Measurements from ENCODE around the gene ERC1. TPM values are rescaled to one million over a fixed set of nuclear protein-coding genes. Genes with fewer than 3 reads are reported as not detected.

The ERC1 gene
- polyA plus RNA-seq, 2 of the 4 experiments (the other 2 are of a cell fraction), result 14.2 to 20.9 TPM

GRCh38 chr12:1445807-1446206 lies 454.8 kb downstream of the ERC1 start:
- Histone ChIP-seq H3K27ac (no peak overlapping the region), H3K4me2 (no peak overlapping the region), H3K4me3 (no peak overlapping the region), H3K4me1 (no peaks in the 10 kb centered on the region), H3K9me3 (no peaks in the 10 kb centered on the region)
- no peak for DNase-seq (ENCODE audit: low read depth in 1 of 2, low spot score in 1 of 2)
- no peak for ATAC-seq
- POLR2A ChIA-PET, result no interaction called here
- CTCF ChIA-PET, result interaction anchor here (1.2 kb wide), 1 partner anchor 38 kb away, joined by 3 read pairs; no protein-coding TSS in a partner anchor
- WGBS (ENCODE audit: missing lambda C conversion rate), result 60% methylated on average over 3 of the region's 3 CpGs
- FAIRE-seq, result no peak
- no peak for TF ChIP-seq FOSB (CRISPR knock-in tag; IDR thresholded peaks at IDR 0.05)
- TF ChIP-seq HMGXB4 (CRISPR knock-in tag; IDR thresholded peaks at IDR 0.05; ENCODE audit: borderline replicate concordance), result no peak
- no peak for TF ChIP-seq BHLHE40 (IDR thresholded peaks at IDR 0.05; ENCODE audit: low read depth, low read length)

GRCh38 chr12:1448336-1448735 lies 457.3 kb downstream of the ERC1 start:
- Histone ChIP-seq H3K4me2 (no peak overlapping the region), H3K27ac (no peak overlapping the region), H3K9me3 (no peaks in the 10 kb centered on the region), H3K4me1 (no peaks in the 10 kb centered on the region), H3K4me3 (no peak overlapping the region)
- TF ChIP-seq BHLHE40 (IDR thresholded peaks at IDR 0.05; ENCODE audit: low read depth, low read length) (no peak), NPAS2 (CRISPR knock-in tag; IDR thresholded peaks at IDR 0.05; ENCODE audit: borderline replicate concordance) (no peak), ZC3H11A (IDR thresholded peaks at IDR 0.05) (no peak), FOSL2 (IDR thresholded peaks at IDR 0.05) (no peak), FOSL2 (CRISPR knock-in tag; IDR thresholded peaks at IDR 0.05) (no peak), E2F6 (IDR thresholded peaks at IDR 0.05; ENCODE audit: borderline replicate concordance, low read depth) (no peak), NR3C1 (IDR thresholded peaks at IDR 0.05) (no peak), PHF8 (IDR thresholded peaks at IDR 0.05; ENCODE audit: borderline replicate concordance, low read depth) (no peak), MAZ (IDR thresholded peaks at IDR 0.05; ENCODE audit: borderline replicate concordance, low read depth, low read length) (no peak)
- CTCF ChIA-PET, result interaction anchor here (1.0 to 1.4 kb wide), 2 partner anchors 12 to 330 kb away, joined by 4 read pairs; no protein-coding TSS in a partner anchor
- POLR2A ChIA-PET, result no interaction called here
- ATAC-seq (no peak), DNase-seq (ENCODE audit: low read depth in 1 of 2, low spot score in 1 of 2) (no peak), FAIRE-seq (peak; percentile 39)
- WGBS (ENCODE audit: missing lambda C conversion rate), result 88% methylated on average over 4 of the region's 4 CpGs

- ChIA-PET POLR2A (no interaction called here), CTCF (interaction anchor here (0.7 to 1.5 kb wide), 3 partner anchors 10 to 129 kb away, joined by 3 to 4 read pairs (median 3); no protein-coding TSS in a partner anchor)
- H3K4me3 ChIP-seq, result no peak overlapping the region
- TF ChIP-seq TP53 (CRISPR knock-in tag; IDR thresholded peaks at IDR 0.05), result no peak
- no peak for TF ChIP-seq E2F6 (IDR thresholded peaks at IDR 0.05; ENCODE audit: borderline replicate concordance, low read depth)
- TF ChIP-seq MYC (IDR thresholded peaks at IDR 0.05; ENCODE audit: borderline replicate concordance, low read length), result no peak
- TF ChIP-seq ATOH8 (CRISPR knock-in tag; IDR thresholded peaks at IDR 0.05; ENCODE audit: low read depth), result no peak
- TF ChIP-seq MAZ (IDR thresholded peaks at IDR 0.05; ENCODE audit: borderline replicate concordance, low read depth, low read length), result no peak
- no peak for TF ChIP-seq POLR2A (IDR thresholded peaks at IDR 0.05; ENCODE audit: low read length)
- no peak for TF ChIP-seq GATA3 (IDR thresholded peaks at IDR 0.05; ENCODE audit: borderline replicate concordance)
- TF ChIP-seq ZSCAN20 (CRISPR knock-in tag; IDR thresholded peaks at IDR 0.05), result no peak
- TF ChIP-seq RAD21 (conservative IDR thresholded peaks at IDR 0.05 in 1 of 2, IDR thresholded peaks at IDR 0.05 in 1 of 2), result no peak
- no peak for TF ChIP-seq HOXB13 (CRISPR knock-in tag; IDR thresholded peaks at IDR 0.05; ENCODE audit: low read depth)
- no peak for TF ChIP-seq CHD2 (IDR thresholded peaks at IDR 0.05; ENCODE audit: low read length, partially characterized antibody)
- TF ChIP-seq POLR2AphosphoS2 (conservative IDR thresholded peaks at IDR 0.05; ENCODE audit: low read length), result no peak
- TF ChIP-seq FOXS1 (CRISPR knock-in tag; IDR thresholded peaks at IDR 0.05), result no peak
- no peak for TF ChIP-seq KDM1A (IDR thresholded peaks at IDR 0.05; ENCODE audit: low read depth)
- no peaks in the 10 kb centered on the region for H3K4me1 ChIP-seq
- no peak for DNase-seq (ENCODE audit: low read depth in 1 of 2, low spot score in 1 of 2)
- ATAC-seq, result no peak
- FAIRE-seq, result no peak
- no peaks in the 10 kb centered on the region for H3K9me3 ChIP-seq
- 88% methylated on average over 6 of the region's 6 CpGs for WGBS (ENCODE audit: missing lambda C conversion rate)
- H3K4me2 ChIP-seq, result no peak overlapping the region
- H3K27ac ChIP-seq, result no peak overlapping the region
Measured at GRCh38 chr12:1453810-1454209, 462.8 kb downstream of the ERC1 start.
